ENCODE measurements around the gene ZBTB6. TPM values are rescaled to one million over a fixed set of nuclear protein-coding genes. Genes with fewer than 3 reads are reported as not detected.
"Not testable (repeated sequence)": the region's sequence is repeated elsewhere in the genome, so short reads cannot be mapped to it uniquely, and the experiment has no call there.

ZBTB6 gene
- total RNA-seq, 3 donors from 2014 or later = 8.2 to 17.4 (median 11.1) TPM

- DNase-seq (ENCODE audit: low spot score in 2 of 2) = no peak
- intact Hi-C loops (cut with DNase I; ENCODE audit: low total_unique reads) = no loop called here
- no peak for TF ChIP-seq POLR2AphosphoS5 (IDR thresholded peaks at IDR 0.05)
- TF ChIP-seq, protein P1, sequence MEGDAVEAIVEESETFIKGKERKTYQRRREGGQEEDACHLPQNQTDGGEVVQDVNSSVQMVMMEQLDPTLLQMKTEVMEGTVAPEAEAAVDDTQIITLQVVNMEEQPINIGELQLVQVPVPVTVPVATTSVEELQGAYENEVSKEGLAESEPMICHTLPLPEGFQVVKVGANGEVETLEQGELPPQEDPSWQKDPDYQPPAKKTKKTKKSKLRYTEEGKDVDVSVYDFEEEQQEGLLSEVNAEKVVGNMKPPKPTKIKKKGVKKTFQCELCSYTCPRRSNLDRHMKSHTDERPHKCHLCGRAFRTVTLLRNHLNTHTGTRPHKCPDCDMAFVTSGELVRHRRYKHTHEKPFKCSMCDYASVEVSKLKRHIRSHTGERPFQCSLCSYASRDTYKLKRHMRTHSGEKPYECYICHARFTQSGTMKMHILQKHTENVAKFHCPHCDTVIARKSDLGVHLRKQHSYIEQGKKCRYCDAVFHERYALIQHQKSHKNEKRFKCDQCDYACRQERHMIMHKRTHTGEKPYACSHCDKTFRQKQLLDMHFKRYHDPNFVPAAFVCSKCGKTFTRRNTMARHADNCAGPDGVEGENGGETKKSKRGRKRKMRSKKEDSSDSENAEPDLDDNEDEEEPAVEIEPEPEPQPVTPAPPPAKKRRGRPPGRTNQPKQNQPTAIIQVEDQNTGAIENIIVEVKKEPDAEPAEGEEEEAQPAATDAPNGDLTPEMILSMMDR (IDR thresholded peaks at IDR 0.05) = no peak
- TF ChIP-seq POLR2A (IDR thresholded peaks at IDR 0.05) = no peak
- peaks cover 9% of the 10 kb centered on the region for H3K36me3 ChIP-seq
- H3K27ac ChIP-seq = no peak overlapping the region
- H3K4me3 ChIP-seq = no peak overlapping the region
- no peaks in the 10 kb centered on the region for H3K27me3 ChIP-seq
- no peaks in the 10 kb centered on the region for H3K4me1 ChIP-seq
- no peaks in the 10 kb centered on the region for H3K9me3 ChIP-seq
Observed at GRCh38 chr9:122883125-122883524, 30.0 kb downstream of the ZBTB6 start.

GRCh38 chr9:122879443-122879842, 33.7 kb downstream of the ZBTB6 start:
- Histone ChIP-seq H3K36me3 (peaks cover 18% of the 10 kb centered on the region), H3K27me3 (no peaks in the 10 kb centered on the region), H3K4me3 (no peak overlapping the region), H3K27ac (no peak overlapping the region), H3K9me3 (no peaks in the 10 kb centered on the region), H3K4me1 (no peaks in the 10 kb centered on the region)
- no peak for TF ChIP-seq POLR2A (IDR thresholded peaks at IDR 0.05)
- no peak for TF ChIP-seq POLR2AphosphoS5 (IDR thresholded peaks at IDR 0.05)
- TF ChIP-seq, protein P1 (IDR thresholded peaks at IDR 0.05) = no peak
- intact Hi-C loops (cut with DNase I; ENCODE audit: low total_unique reads) = no loop called here
- DNase-seq (ENCODE audit: low spot score in 2 of 2) = no peak

DNA sequence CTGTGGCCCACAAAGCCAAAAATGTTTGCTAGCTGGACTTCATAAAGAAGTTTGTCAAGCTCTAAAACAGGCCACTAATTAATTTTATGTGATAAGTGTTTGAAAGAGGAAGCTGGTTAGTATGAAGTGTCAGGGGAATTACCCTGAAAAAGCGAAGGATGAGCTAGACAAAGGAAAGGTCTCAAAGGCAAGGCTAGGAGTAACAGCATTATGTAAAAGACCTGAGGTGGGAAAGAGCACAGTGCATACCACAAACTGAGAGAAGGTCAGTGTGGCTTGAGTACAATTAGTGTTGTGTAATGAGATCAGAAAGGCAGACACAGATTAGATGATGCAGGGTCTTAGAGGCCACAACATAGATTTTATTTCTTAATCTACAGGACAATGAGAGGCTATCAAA, 37.6 kb downstream of the ZBTB6 start:
- H3K36me3 ChIP-seq = peaks cover 19% of the 10 kb centered on the region
- no peak overlapping the region for H3K27ac ChIP-seq
- no peak for DNase-seq (ENCODE audit: low spot score in 2 of 2)
- no peaks in the 10 kb centered on the region for H3K4me1 ChIP-seq
- TF ChIP-seq POLR2AphosphoS5 (IDR thresholded peaks at IDR 0.05) = no peak
- TF ChIP-seq POLR2A (IDR thresholded peaks at IDR 0.05) = no peak
- TF ChIP-seq, protein P1 (IDR thresholded peaks at IDR 0.05) = no peak
- no peak overlapping the region for H3K4me3 ChIP-seq
- H3K9me3 ChIP-seq = no peaks in the 10 kb centered on the region
- intact Hi-C loops (cut with DNase I; ENCODE audit: low total_unique reads) = no loop called here
- no peaks in the 10 kb centered on the region for H3K27me3 ChIP-seq

DNA sequence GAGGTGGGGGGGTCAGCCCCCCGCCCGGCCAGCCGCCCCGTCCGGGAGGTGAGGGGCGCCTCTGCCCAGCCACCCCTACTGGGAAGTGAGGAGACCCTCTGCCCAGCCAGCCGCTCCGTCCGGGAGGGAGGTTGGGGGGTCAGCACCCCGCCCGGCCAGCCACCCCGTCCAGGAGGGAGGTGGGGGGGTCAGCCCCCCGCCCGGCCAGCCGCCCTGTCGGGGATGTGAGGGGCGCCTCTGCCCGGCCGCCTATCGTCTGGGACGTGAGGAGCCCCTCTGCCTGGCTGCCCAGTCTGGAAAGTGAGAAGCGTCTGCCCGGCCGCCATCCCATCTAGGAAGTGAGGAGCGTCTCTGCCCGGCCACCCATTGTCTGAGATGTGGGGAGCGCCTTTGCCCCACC, 45.8 kb downstream of the ZBTB6 start:
- H3K36me3 ChIP-seq; H3K27me3 ChIP-seq; H3K27ac ChIP-seq; H3K9me3 ChIP-seq; DNase-seq (ENCODE audit: low spot score in 2 of 2); H3K4me3 ChIP-seq; intact Hi-C loops (cut with DNase I; ENCODE audit: low total_unique reads); H3K4me1 ChIP-seq: not testable (repeated sequence)

GRCh38 chr9:122866079-122866478, 47.0 kb downstream of the ZBTB6 start:
- H3K27me3 ChIP-seq = no peaks in the 10 kb centered on the region
- no peak overlapping the region for H3K27ac ChIP-seq
- intact Hi-C loops (cut with DNase I; ENCODE audit: low total_unique reads) = no loop called here
- H3K4me1 ChIP-seq = no peaks in the 10 kb centered on the region
- no peak overlapping the region for H3K4me3 ChIP-seq
- peaks cover 3% of the 10 kb centered on the region for H3K36me3 ChIP-seq
- no peaks in the 10 kb centered on the region for H3K9me3 ChIP-seq
- no peak for DNase-seq (ENCODE audit: low spot score in 2 of 2)
- TF ChIP-seq, protein P1 (IDR thresholded peaks at IDR 0.05) = no peak
- no peak for TF ChIP-seq POLR2AphosphoS5 (IDR thresholded peaks at IDR 0.05)
- no peak for TF ChIP-seq POLR2A (IDR thresholded peaks at IDR 0.05)

DNA sequence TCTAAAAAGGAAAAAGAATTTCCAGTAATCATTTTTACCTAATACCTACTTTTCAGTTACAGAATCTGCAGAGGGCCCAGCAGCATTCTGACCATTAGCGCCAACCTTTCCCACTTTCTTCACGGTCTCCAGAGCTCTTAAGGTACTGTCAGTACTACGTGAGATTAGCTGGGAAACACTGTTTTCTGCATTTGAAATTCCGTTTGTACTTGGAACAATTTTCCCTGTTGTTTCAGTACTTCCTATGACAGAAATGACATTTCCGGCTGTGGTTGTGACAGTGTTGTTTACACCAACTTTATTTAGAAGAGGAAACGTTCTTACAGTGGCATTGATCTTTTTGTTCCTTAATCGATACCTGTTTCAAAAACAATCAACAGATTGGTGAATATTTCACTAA, 47.8 kb downstream of the ZBTB6 start:
- Histone ChIP-seq H3K27ac (no peak overlapping the region), H3K36me3 (no peaks in the 10 kb centered on the region), H3K4me3 (no peak overlapping the region), H3K9me3 (no peaks in the 10 kb centered on the region), H3K4me1 (no peaks in the 10 kb centered on the region), H3K27me3 (no peaks in the 10 kb centered on the region)
- intact Hi-C loops (cut with DNase I; ENCODE audit: low total_unique reads) = no loop called here
- no peak for TF ChIP-seq POLR2AphosphoS5 (IDR thresholded peaks at IDR 0.05)
- no peak for TF ChIP-seq POLR2A (IDR thresholded peaks at IDR 0.05)
- TF ChIP-seq, protein P1 (IDR thresholded peaks at IDR 0.05) = no peak
- no peak for DNase-seq (ENCODE audit: low spot score in 2 of 2)

Measured in breast epithelium (tissue), 4 donors.